Measurements from ENCODE around the gene SPOCK2.
"Not testable (repeated sequence)": the region's sequence is repeated elsewhere in the genome, so short reads cannot be mapped to it uniquely, and the experiment has no call there.

Gene SPOCK2, protein sequence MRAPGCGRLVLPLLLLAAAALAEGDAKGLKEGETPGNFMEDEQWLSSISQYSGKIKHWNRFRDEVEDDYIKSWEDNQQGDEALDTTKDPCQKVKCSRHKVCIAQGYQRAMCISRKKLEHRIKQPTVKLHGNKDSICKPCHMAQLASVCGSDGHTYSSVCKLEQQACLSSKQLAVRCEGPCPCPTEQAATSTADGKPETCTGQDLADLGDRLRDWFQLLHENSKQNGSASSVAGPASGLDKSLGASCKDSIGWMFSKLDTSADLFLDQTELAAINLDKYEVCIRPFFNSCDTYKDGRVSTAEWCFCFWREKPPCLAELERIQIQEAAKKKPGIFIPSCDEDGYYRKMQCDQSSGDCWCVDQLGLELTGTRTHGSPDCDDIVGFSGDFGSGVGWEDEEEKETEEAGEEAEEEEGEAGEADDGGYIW

GRCh38 chr10:72087969-72088888 lies at the start of gene SPOCK2:
TSS of gene SPOCK2 (minus strand) at chr10:72088551. CDS start at chr10:72088328, 223 bp downstream.
- in situ Hi-C loops (cut with HindIII; ENCODE audit: low sequenced_read_pairs), result no loop called here

DNA sequence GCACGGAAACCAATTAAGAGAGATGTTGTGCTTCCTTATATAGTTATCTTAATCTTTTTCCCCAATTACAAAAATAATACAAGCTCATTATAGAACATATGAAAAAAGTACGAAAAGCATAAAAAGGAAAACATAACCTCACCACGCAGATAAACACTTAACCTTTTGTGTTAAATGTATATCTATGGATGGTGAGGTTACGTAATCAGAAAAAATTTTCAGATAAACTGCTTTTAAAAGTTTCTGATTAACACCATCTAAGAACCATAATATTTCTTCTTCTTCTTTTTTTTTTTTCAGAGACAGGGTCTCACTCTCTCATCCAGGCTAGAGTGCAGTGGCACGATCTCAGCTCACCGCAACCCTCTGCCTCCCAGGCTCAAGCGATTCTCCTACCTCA lies 49.2 kb upstream of the SPOCK2 start:
- in situ Hi-C loops (cut with HindIII; ENCODE audit: low sequenced_read_pairs), result no loop called here

GRCh38 chr10:72136225-72136624 lies 47.9 kb upstream of the SPOCK2 start:
- in situ Hi-C loops (cut with HindIII; ENCODE audit: low sequenced_read_pairs), result not testable (repeated sequence)

DNA sequence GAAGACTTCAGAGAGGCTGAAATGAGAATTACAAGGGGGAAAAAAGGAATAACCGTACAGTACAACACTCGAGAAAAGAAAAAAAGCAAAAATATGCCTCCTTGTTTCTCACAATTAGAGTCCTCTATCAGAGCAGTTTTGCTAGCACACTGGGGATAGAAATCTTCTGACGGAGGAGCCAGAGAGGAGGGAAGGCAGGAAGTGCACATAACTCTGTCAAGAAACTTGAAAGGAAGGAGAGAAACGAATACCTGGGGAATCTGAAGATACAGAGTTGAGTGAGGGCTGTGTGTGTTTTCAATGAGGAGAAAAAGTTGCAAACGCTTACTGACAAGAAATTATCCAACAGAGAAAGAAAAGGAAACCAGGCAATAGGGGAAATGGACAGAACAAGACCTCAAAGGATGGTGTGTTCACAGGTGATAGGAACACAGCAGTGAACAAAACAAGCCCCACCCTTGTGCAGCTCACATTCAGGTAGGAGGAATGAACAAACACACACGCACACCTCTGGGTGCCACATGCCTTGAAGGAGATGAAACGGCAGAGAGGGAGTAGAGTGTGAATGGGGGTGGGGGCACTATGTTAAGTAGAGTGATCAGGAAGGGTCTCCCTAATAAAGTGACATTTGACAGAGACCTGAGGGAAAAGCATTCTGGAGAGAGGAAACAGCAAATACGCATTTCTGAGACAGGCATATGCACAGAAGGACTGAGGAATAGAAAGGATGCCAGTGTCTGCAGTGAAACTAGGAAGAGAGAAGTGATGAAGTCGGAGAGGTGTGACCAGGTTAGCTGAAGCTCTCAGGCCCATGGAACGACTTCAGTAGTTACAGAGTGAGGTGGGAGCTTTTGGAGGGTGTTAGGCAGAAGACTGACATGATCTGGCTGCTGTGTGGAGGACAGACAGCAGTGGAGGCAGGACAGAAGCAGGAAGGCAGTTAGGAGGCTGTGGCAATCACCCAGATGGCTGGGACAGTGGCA lies 46.7 kb upstream of the SPOCK2 start:
- in situ Hi-C loops (cut with HindIII; ENCODE audit: low sequenced_read_pairs), result no loop called here

- in situ Hi-C loops (cut with HindIII; ENCODE audit: low sequenced_read_pairs), result no loop called here
Observed at GRCh38 chr10:72133517-72133916, 45.2 kb upstream of the SPOCK2 start.

DNA sequence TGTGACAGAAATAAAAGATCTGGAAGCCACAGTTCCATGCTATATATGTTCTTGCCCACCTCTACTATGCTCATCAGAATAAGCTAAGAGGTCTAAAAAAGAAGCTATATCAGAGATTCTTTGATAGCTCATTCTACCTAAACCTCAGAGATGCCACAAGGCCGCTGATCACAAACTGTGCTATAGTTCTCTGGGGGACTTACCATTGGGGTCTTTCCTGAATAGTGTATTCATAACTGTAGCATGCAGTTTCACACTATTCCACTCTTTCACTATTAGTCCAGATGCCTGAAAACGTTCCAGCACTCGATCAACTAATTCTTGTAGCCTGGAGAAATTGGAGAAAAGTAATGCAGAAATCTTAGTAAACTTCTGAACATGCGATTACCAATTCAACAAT lies 44.5 kb upstream of the SPOCK2 start:
- in situ Hi-C loops (cut with HindIII; ENCODE audit: low sequenced_read_pairs), result no loop called here

DNA sequence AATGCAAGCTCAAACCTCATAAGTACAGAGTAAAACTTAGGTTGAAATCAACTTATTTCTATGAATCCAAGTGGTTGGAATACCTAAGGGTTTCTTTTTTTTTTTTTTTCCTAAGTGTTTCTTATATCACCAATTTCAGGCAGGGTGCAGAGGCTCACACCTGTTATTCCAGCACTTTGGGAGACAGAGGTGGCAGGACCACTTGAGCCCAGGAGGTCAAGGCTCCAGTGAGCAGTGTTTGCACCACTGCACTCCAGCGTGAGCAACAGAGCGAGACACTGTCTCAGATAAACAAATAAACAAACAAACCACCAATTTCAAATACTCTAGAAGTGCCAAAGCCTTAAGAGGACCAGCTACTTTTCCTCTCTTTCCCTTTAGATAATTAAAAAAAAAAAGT lies 39.2 kb upstream of the SPOCK2 start:
- in situ Hi-C loops (cut with HindIII; ENCODE audit: low sequenced_read_pairs), result no loop called here

GRCh38 chr10:72126872-72127232 lies 38.5 kb upstream of the SPOCK2 start:
- in situ Hi-C loops (cut with HindIII; ENCODE audit: low sequenced_read_pairs), result no loop called here

DNA sequence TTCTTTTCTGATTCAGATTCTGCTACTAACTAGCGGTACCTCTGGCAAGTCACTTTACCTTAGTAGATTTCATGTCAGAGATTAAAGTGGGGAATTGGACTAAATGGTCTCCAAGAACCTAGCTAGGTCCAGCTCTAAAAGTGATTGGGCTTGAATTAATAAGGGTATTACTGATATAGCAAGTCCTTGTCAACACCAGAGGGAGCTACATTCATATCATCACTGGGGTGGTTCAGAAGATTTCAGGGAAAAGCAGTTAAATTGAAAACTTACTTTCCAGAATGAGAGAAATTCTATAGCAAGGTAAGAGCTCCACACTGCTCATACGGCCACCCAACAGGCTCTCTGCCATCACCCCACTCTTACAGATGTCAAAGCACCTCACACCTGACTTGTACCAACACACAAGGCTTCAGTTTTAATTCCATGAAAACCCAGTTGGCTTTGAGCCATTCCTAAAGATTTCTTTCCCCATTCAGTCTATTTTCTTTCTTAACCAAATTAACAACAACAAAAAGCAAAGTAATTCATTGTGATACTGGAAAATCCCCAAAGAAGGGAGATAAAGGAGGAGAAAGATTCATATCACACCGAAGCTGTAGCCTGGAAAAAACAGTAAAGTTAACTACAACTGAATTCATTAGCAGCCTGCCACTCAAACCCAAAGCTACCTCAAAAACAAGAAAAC lies 38.0 kb upstream of the SPOCK2 start:
- in situ Hi-C loops (cut with HindIII; ENCODE audit: low sequenced_read_pairs), result no loop called here

GRCh38 chr10:72124989-72125388 lies 36.6 kb upstream of the SPOCK2 start:
- in situ Hi-C loops (cut with HindIII; ENCODE audit: low sequenced_read_pairs), result no loop called here

GRCh38 chr10:72124381-72124780 lies 36.0 kb upstream of the SPOCK2 start:
- in situ Hi-C loops (cut with HindIII; ENCODE audit: low sequenced_read_pairs), result no loop called here

- in situ Hi-C loops (cut with HindIII; ENCODE audit: low sequenced_read_pairs), result no loop called here
Observed at GRCh38 chr10:72123616-72124015, 35.3 kb upstream of the SPOCK2 start.

DNA sequence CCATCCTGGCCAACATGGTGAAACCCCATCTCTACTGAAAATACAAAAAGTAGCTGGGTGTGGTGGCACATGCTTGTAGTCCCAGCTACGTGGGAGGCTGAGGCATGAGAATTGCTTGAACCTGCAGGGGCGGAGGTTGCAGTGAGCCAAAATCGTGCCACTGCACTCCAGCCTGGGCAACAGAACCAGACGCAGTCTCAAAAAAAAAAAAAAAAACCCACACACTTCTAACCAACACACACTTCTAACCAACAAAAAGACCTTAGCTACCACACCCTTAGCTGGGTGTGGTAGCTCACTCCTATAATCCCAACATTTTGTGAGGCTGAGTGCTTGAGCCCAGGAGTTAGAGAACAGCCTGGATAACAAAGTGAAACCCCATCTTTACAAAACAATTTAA lies 33.9 kb upstream of the SPOCK2 start:
- in situ Hi-C loops (cut with HindIII; ENCODE audit: low sequenced_read_pairs), result no loop called here

DNA sequence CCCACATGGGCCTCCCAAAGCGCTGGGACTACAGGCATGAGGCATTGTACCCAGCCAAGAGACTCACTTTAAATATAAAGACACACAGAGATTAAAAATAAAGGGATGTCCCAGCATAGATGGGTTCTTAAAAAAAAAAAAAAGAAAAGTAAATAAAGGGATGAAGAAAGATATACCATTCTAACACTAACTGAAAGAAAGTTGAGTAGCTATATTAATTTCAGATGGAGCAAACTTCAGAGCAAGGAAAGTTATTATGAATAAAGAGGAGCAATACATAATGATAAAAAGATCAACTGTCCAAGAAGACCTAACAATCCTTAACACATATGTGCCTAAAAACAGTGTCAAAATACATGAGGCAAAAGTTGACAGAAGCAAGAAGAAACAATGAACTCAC lies 33.0 kb upstream of the SPOCK2 start:
- in situ Hi-C loops (cut with HindIII; ENCODE audit: low sequenced_read_pairs), result no loop called here

GRCh38 chr10:72116372-72116771 lies 28.0 kb upstream of the SPOCK2 start:
- in situ Hi-C loops (cut with HindIII; ENCODE audit: low sequenced_read_pairs), result no loop called here

DNA sequence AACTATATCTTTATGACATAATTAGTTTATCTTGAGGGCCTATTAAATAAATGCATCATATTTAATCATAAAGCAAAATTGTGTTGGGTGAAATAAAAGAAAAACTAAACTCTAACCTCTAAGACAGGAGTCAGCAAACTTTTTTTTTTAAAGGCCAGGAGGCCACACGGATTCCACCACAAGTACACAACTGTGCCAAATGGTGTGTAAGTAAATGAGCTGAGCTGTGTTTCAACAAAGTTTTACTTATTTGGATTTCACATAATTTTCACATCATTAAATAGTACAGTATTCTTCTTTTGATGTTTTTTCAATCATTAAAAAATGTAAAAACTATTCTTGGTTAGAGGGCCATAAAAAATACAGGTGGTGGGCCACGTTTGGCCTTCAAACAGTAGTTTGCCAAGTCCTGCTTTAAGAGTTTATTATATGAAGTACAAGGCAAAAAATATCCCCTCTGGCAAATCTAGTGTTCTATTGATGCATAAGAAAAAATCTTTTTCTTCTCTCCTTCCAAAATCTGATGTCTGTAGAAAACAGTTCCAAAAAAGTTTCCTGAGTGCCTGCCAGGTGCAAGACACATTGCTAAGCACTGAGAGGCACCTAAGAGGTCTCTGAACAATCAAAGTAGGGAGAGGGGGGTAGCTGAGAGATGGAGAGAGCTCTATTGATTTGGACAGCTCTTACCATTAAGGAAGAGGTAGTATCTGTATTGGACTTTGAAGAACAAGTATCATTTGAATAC lies 26.5 kb upstream of the SPOCK2 start:
- in situ Hi-C loops (cut with HindIII; ENCODE audit: low sequenced_read_pairs), result no loop called here

DNA sequence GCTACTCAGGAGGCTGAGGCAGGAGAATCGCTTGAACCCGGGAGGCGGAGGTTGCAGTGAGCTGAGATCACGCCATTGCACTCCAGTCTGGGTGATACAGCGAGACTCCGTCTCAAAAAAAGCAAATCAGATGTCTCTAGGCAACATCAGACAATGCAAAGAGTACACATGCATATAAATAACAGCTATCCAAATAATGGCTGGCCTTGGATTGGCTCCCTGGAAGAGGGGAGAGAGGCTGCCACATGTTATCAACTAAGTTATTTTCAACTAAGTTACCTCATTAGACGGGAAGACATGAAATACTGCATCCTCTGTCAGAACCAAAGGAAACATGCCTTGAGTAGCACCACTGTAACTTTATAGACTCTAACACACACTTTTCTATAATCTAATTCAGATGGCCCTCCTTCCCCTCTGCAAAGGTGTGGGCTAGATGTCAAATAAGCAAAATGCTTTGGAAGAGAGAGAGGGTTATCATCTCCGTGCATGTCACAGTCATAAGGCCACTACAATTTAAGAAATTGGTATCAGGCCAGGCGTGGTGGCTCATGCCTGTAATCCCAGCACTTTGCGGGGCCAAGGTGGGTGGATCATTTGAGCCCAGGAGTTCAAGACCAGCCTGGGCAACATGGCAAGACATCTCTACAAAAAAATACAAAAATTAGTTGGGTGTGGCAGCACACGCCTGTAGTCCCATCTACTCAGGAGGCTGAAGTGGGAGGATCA lies 22.5 kb upstream of the SPOCK2 start:
- in situ Hi-C loops (cut with HindIII; ENCODE audit: low sequenced_read_pairs), result no loop called here

- in situ Hi-C loops (cut with HindIII; ENCODE audit: low sequenced_read_pairs), result no loop called here
Observed at GRCh38 chr10:72109636-72110157, 21.3 kb upstream of the SPOCK2 start.
